Neural cell (in vitro differentiated cells): Measurements from ENCODE around the gene PHKA2. TPM values are rescaled to one million over a fixed set of nuclear protein-coding genes. Genes with fewer than 3 reads are reported as not detected.

Source experiments
- H2AFZ ChIP-seq: fragments of 200-600, 300-800 bp; sonication (generic), shearing (Covaris generic); 2 replicates; pipeline ENCODE4 v1.6.0; 2014; ENCODE audit warnings: low read depth, mild to moderate bottlenecking, antibody characterized with exemption, low read length, moderate library complexity
- H3F3A ChIP-seq: fragments of 200-600 bp; shearing (Covaris generic); 2 replicates; pipeline ENCODE4 v1.6.1; 2016; ENCODE audit warnings: mild to moderate bottlenecking, moderate library complexity, mixed read lengths, antibody characterized with exemption, low read length; ENCODE audit not compliant: insufficient read depth, poor library complexity, severe bottlenecking
- H3K27ac ChIP-seq: fragments of 200-600, 300-800 bp; sonication (generic), shearing (Covaris generic); 2 replicates; pipeline ENCODE4 v1.5.1; 2014; ENCODE audit warnings: mild to moderate bottlenecking, low read length, moderate library complexity
- H3K27me3 ChIP-seq: fragments of 300-800, 200-600 bp; sonication (generic), shearing (Covaris generic); 2 replicates; pipeline ENCODE4 v1.6.0; 2014; ENCODE audit warnings: mild to moderate bottlenecking, low read depth, low read length, moderate library complexity; ENCODE audit not compliant: insufficient read depth
- H3K36me3 ChIP-seq: fragments of 300-800, 200-600 bp; sonication (generic), shearing (Covaris generic); 2 replicates; pipeline ENCODE4 v1.5.1; 2014; ENCODE audit warnings: mild to moderate bottlenecking, antibody characterized with exemption, low read length, moderate library complexity; ENCODE audit not compliant: insufficient read depth
- H3K4me2 ChIP-seq: fragments of 300-800, 200-600 bp; sonication (generic), shearing (Covaris generic); 2 replicates; pipeline ENCODE4 v1.6.0; 2014; ENCODE audit warnings: mild to moderate bottlenecking, low read length
- H3K4me3 ChIP-seq: fragments of 300-800, 200-600 bp; sonication (generic), shearing (Covaris generic); 2 replicates; pipeline ENCODE4 v1.5.1; 2014; ENCODE audit warnings: mild to moderate bottlenecking, low read length, moderate library complexity
- H3K79me2 ChIP-seq: fragments of 200-600 bp; shearing (Covaris generic); replicated peaks from 2 replicates; pipeline ENCODE4 v1.6.0; 2014; ENCODE audit warnings: mild to moderate bottlenecking, low read length, moderate library complexity; ENCODE audit not compliant: insufficient read depth
- H3K9ac ChIP-seq: fragments of 300-800, 200-600 bp; sonication (generic), shearing (Covaris generic); 2 replicates; pipeline ENCODE4 v1.6.1; 2016; ENCODE audit warnings: mild to moderate bottlenecking, low read length, mixed read lengths
- H3K9me2 ChIP-seq: fragments of 200-600 bp; shearing (Covaris generic); 2 replicates; pipeline ENCODE4 v1.6.1; 2016; ENCODE audit warnings: mild to moderate bottlenecking, low read length, mixed read lengths; ENCODE audit not compliant: insufficient read depth
- H3K9me3 ChIP-seq: fragments of 200-600, 300-800 bp; sonication (generic), shearing (Covaris generic); 2 replicates; pipeline ENCODE4 v1.6.1; 2016; ENCODE audit warnings: mild to moderate bottlenecking, mixed run types, low read length, moderate library complexity, mixed read lengths
- H4K20me1 ChIP-seq: fragments of 200-600 bp; shearing (Covaris generic); 2 replicates; pipeline ENCODE4 v1.6.1; 2016; ENCODE audit warnings: mild to moderate bottlenecking, mixed run types; ENCODE audit not compliant: insufficient read depth
- EP300 ChIP-seq: fragments of 450-650 bp; conservative IDR thresholded peaks from 2 replicates; pipeline ENCODE4 v1.6.1; 2014; ENCODE audit warnings: antibody characterized with exemption, mild to moderate bottlenecking, moderate library complexity; ENCODE audit not compliant: poor library complexity, severe bottlenecking
- EZH2 ChIP-seq: fragments of 200-600, 300-800 bp; shearing (Covaris generic), sonication (generic); IDR thresholded peaks from 2 replicates; pipeline ENCODE4 v1.6.1; 2014; ENCODE audit warnings: antibody characterized with exemption, low read length, borderline replicate concordance, mild to moderate bottlenecking; ENCODE audit not compliant: insufficient read depth, poor library complexity, severe bottlenecking
- MXI1 ChIP-seq: fragments of 450-650 bp; conservative IDR thresholded peaks from 2 replicates; pipeline ENCODE4 v1.6.1; 2014; ENCODE audit warnings: antibody characterized with exemption, mild to moderate bottlenecking; ENCODE audit not compliant: poor library complexity, severe bottlenecking
- POLR2AphosphoS5 ChIP-seq: IDR thresholded peaks from 2 replicates; pipeline ENCODE4 v1.6.1; 2012
- RAD21 ChIP-seq: fragments of 450-650 bp; conservative IDR thresholded peaks from 2 replicates; pipeline ENCODE4 v1.6.1; 2014; ENCODE audit warnings: antibody characterized with exemption, mild to moderate bottlenecking, moderate library complexity
- SMC3 ChIP-seq: fragments of 450-650 bp; conservative IDR thresholded peaks from 2 replicates; pipeline ENCODE4 v1.6.1; 2014; ENCODE audit warnings: antibody characterized with exemption, mild to moderate bottlenecking, moderate library complexity; ENCODE audit not compliant: poor library complexity
- TAF1 ChIP-seq: IDR thresholded peaks from 2 replicates; pipeline ENCODE4 v1.6.1; 2012; ENCODE audit warnings: low read depth
- polyA plus RNA-seq: library from polyadenylated mRNA; depleted of rRNA; stranded (reverse); fragments of >200 nt; gene quantifications from 2 replicates; pipeline ENCODE4 v1.2.3, GENCODE V29; 2014
- TF ChIP-seq, protein P1 (sequence below): fragments of 450-650 bp; IDR thresholded peaks from 2 replicates; pipeline ENCODE4 v1.5.1; 2014; ENCODE audit warnings: antibody characterized with exemption, mild to moderate bottlenecking, moderate library complexity; ENCODE audit not compliant: poor library complexity, severe bottlenecking
- TF ChIP-seq, protein P2 (sequence below): IDR thresholded peaks from 2 replicates; pipeline ENCODE4 v1.6.1; 2012; ENCODE audit warnings: borderline replicate concordance

Gene PHKA2
- polyA plus RNA-seq, 1 donor from 2014 or later, result 9.6 TPM

DNA sequence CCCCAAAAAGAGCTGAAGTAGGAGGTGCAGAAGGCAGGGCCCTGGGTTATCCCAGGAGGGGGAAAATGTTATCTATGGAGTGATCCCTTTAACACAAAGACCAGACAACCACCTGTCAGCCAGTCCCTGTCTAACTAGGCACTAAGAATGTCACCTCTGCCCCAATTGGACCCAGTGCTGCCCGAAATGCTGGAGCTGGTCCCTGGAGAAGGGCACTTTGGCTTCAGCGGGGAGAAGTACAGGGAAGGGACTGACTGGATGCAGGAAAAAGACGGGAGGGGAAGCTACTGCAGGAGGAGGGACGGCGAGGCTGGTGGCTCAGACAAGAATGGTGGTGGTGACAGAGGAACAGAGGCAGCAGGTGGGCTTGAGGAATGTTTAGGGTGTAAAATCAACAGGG, 17.3 kb downstream of the PHKA2 start:
- Histone ChIP-seq H3K9me3 (no peaks in the 10 kb centered on the region), H3K9me2 (no peaks in the 10 kb centered on the region), H3F3A (no peaks in the 10 kb centered on the region), H3K36me3 (no peaks in the 10 kb centered on the region), H4K20me1 (no peaks in the 10 kb centered on the region), H3K27ac (no peak overlapping the region), H3K27me3 (no peaks in the 10 kb centered on the region), H3K9ac (no peak overlapping the region), H3K4me3 (no peak overlapping the region), H3K79me2 (no peaks in the 10 kb centered on the region), H3K4me2 (no peak overlapping the region), H2AFZ (no peak overlapping the region)
- no peak for TF ChIP-seq EZH2

DNA sequence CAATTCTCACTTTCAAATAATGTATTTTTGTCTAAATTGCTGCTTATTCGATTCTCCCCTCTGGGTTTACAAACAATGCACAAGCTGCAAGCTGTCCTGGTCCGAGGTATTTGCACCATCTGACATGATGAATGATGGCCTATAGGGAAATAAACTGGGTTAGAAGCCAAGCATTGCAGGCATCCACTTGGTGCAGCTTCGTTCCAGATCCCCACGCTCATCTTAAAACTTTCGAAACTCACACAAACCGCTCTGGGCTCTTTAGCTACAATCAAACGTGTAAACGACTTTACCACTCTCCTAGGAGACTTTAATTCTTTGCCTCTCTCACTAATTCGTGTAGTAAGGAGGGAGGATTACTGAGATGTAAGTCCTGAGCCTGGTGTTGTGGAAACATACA, 19.0 kb downstream of the PHKA2 start:
- TF ChIP-seq TAF1, result no peak
- no peak for TF ChIP-seq RAD21
- TF ChIP-seq SMC3, result no peak
- no peak for TF ChIP-seq EP300
- TF ChIP-seq, protein P1, sequence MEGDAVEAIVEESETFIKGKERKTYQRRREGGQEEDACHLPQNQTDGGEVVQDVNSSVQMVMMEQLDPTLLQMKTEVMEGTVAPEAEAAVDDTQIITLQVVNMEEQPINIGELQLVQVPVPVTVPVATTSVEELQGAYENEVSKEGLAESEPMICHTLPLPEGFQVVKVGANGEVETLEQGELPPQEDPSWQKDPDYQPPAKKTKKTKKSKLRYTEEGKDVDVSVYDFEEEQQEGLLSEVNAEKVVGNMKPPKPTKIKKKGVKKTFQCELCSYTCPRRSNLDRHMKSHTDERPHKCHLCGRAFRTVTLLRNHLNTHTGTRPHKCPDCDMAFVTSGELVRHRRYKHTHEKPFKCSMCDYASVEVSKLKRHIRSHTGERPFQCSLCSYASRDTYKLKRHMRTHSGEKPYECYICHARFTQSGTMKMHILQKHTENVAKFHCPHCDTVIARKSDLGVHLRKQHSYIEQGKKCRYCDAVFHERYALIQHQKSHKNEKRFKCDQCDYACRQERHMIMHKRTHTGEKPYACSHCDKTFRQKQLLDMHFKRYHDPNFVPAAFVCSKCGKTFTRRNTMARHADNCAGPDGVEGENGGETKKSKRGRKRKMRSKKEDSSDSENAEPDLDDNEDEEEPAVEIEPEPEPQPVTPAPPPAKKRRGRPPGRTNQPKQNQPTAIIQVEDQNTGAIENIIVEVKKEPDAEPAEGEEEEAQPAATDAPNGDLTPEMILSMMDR, result no peak
- TF ChIP-seq POLR2AphosphoS5, result no peak
- no peak for TF ChIP-seq MXI1
- TF ChIP-seq EZH2, result no peak
- TF ChIP-seq, protein P2, sequence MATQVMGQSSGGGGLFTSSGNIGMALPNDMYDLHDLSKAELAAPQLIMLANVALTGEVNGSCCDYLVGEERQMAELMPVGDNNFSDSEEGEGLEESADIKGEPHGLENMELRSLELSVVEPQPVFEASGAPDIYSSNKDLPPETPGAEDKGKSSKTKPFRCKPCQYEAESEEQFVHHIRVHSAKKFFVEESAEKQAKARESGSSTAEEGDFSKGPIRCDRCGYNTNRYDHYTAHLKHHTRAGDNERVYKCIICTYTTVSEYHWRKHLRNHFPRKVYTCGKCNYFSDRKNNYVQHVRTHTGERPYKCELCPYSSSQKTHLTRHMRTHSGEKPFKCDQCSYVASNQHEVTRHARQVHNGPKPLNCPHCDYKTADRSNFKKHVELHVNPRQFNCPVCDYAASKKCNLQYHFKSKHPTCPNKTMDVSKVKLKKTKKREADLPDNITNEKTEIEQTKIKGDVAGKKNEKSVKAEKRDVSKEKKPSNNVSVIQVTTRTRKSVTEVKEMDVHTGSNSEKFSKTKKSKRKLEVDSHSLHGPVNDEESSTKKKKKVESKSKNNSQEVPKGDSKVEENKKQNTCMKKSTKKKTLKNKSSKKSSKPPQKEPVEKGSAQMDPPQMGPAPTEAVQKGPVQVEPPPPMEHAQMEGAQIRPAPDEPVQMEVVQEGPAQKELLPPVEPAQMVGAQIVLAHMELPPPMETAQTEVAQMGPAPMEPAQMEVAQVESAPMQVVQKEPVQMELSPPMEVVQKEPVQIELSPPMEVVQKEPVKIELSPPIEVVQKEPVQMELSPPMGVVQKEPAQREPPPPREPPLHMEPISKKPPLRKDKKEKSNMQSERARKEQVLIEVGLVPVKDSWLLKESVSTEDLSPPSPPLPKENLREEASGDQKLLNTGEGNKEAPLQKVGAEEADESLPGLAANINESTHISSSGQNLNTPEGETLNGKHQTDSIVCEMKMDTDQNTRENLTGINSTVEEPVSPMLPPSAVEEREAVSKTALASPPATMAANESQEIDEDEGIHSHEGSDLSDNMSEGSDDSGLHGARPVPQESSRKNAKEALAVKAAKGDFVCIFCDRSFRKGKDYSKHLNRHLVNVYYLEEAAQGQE, result no peak
- Histone ChIP-seq H3K27me3 (no peaks in the 10 kb centered on the region), H3K27ac (no peak overlapping the region), H3K4me2 (no peak overlapping the region), H3F3A (no peaks in the 10 kb centered on the region), H4K20me1 (no peaks in the 10 kb centered on the region), H3K79me2 (no peaks in the 10 kb centered on the region), H3K9me2 (no peaks in the 10 kb centered on the region), H3K36me3 (no peaks in the 10 kb centered on the region), H3K4me3 (no peak overlapping the region), H3K9me3 (no peaks in the 10 kb centered on the region), H3K9ac (no peak overlapping the region), H2AFZ (no peak overlapping the region)

DNA sequence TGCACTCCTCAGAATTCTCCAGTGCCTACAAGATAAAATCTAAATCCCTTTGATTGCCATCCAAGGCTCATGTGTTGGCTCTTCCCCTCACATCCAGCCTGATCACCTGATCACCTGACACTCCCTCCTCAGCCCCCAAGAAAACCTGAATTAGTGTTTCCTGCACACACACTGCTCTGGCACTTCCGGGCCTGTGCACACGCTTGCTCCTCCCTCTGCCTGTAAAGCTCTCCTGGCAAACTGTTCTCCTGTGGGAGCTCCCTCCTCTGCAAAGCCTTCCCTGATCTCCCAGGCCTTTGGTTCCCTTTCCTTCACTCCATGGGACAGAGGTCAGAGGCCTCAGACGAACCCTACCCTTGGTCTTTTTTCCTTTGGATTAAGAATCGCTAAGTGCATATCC, 19.9 kb downstream of the PHKA2 start:
- Histone ChIP-seq H3K27me3 (no peaks in the 10 kb centered on the region), H3K9me2 (no peaks in the 10 kb centered on the region), H2AFZ (no peak overlapping the region), H3F3A (no peaks in the 10 kb centered on the region), H4K20me1 (no peaks in the 10 kb centered on the region), H3K27ac (no peak overlapping the region), H3K9ac (no peak overlapping the region), H3K79me2 (no peaks in the 10 kb centered on the region), H3K4me3 (no peak overlapping the region), H3K9me3 (no peaks in the 10 kb centered on the region), H3K4me2 (no peak overlapping the region), H3K36me3 (no peaks in the 10 kb centered on the region)
- no peak for TF ChIP-seq SMC3
- TF ChIP-seq RAD21, result no peak
- no peak for TF ChIP-seq EZH2
- TF ChIP-seq, protein P1, result no peak
- TF ChIP-seq POLR2AphosphoS5, result no peak
- no peak for TF ChIP-seq TAF1
- TF ChIP-seq, protein P2, result no peak
- no peak for TF ChIP-seq MXI1
- TF ChIP-seq EP300, result no peak
